Natural killer cell (primary cell): Measurements from ENCODE around the gene DNAH7. TPM values are rescaled to one million over a fixed set of nuclear protein-coding genes. Genes with fewer than 3 reads are reported as not detected.

ENCODE experiments used
- ATAC-seq, 3 donors: fragments of 150-1000 bp in 2 of 3; fragments of 200-7000 bp in 1 of 3; cut with Tn5 transposase; 1 replicate in 1 of 3; 2 replicates in 2 of 3; pipeline ENCODE4 v1.10.0; 2021; ENCODE audit warnings: mild to moderate bottlenecking in 2 of 3, moderate library complexity in 2 of 3
- DNase-seq, 2 donors: peaks; one replicate each; pipeline versions ENCODE4 v3.0.0 to v3.0.0-alpha.2; 2013 to 2021; ENCODE audit warnings: mixed read lengths in 1 of 2
- H3K27ac ChIP-seq: one replicate; pipeline ENCODE4 v1.5.1; 2013; ENCODE audit warnings: mild to moderate bottlenecking, low read length
- H3K27me3 ChIP-seq: one replicate; pipeline ENCODE4 v1.6.1; 2013; ENCODE audit warnings: low read length; ENCODE audit not compliant: control insufficient read depth, insufficient read depth
- H3K36me3 ChIP-seq: one replicate; pipeline ENCODE4 v1.6.1; 2013; ENCODE audit warnings: low read length; ENCODE audit not compliant: control insufficient read depth, insufficient read depth
- H3K4me1 ChIP-seq: one replicate; pipeline ENCODE4 v1.6.1; 2013; ENCODE audit warnings: low read length; ENCODE audit not compliant: control insufficient read depth, insufficient read depth
- H3K4me3 ChIP-seq: one replicate; pipeline ENCODE4 v1.5.1; 2013; ENCODE audit warnings: low read length
- H3K9me3 ChIP-seq: one replicate; pipeline ENCODE4 v1.6.1; 2013; ENCODE audit warnings: low read length; ENCODE audit not compliant: control insufficient read depth, insufficient read depth
- H3K27ac Mint-ChIP-seq, 2 donors: one replicate each; pipeline ENCODE4 v1.8.0; 2022; ENCODE audit warnings: mild to moderate bottlenecking in 2 of 2, mixed read lengths in 2 of 2, moderate library complexity in 1 of 2
- H3K27me3 Mint-ChIP-seq, 2 donors: one replicate each; pipeline ENCODE4 v1.8.0; 2022; ENCODE audit warnings: low read depth in 2 of 2, mixed read lengths in 2 of 2
- H3K36me3 Mint-ChIP-seq: one replicate; pipeline ENCODE4 v1.8.0; 2022; ENCODE audit warnings: mixed read lengths
- H3K4me1 Mint-ChIP-seq, 2 donors: one replicate each; pipeline ENCODE4 v1.8.0; 2022; ENCODE audit warnings: mixed read lengths in 2 of 2
- H3K4me3 Mint-ChIP-seq: one replicate; pipeline ENCODE4 v1.8.0; 2022; ENCODE audit warnings: mild to moderate bottlenecking, moderate library complexity, mixed read lengths
- H3K9me3 Mint-ChIP-seq, 2 donors: one replicate each; pipeline ENCODE4 v1.8.0; 2022; ENCODE audit warnings: mixed read lengths in 2 of 2
- WGBS: methylation state at CpG from one replicate; pipeline ENCODE4 v1.1.7; 2013; ENCODE audit warnings: missing lambda C conversion rate; ENCODE audit not compliant: insufficient coverage; 5-methylcytosine and 5-hydroxymethylcytosine counted together
- intact Hi-C: fragments of 100-400 bp; cut with micrococcal nuclease; formaldehyde crosslinking; loops from one replicate; pipeline ENCODE4 v1.14.2; 2022
- total RNA-seq, 4 donors: library from RNA; stranded (reverse); fragments of 120-200 nt in 1 of 4; gene quantifications; one replicate each; pipeline versions ENCODE4 v1.2.3 to v1.2.4, GENCODE V29; 2013 to 2022
- TF ChIP-seq, protein P1 (sequence below): fragments of 200-600 bp; IDR thresholded peaks from one replicate; pipeline ENCODE4 v1.8.0; 2022; ENCODE audit warnings: antibody characterized with exemption

The DNAH7 gene
- total RNA-seq, 3 donors from 2014 or later (not counting 1 experiment from before 2014, with no cell fraction given), result 0.07 to 0.20 TPM; not detected in 1

DNA sequence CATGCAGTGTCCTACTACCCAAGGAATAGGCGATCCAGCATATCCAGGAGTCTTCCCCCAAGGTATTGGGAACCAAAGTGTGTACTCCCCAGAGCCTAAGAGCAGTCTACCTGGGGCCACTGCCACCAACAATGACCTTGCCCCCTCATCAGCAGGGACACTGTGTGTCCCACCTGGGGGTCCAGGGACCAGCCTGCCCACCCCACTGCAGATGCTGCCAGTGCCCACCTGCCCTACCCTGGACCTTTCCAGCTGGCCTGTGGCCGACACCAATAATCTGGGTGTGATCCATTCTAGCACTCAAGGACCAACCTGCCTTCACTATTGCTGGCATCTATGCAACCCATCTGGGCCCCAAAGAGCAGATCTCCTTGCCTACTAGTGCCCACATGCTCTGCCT lies 32.2 kb downstream of the DNAH7 start:
- H3K27me3 Mint-ChIP-seq, result peaks cover 5% of the 10 kb centered on the region in 2 donors
- no peaks in the 10 kb centered on the region for H3K36me3 ChIP-seq
- H3K9me3 Mint-ChIP-seq, result peaks cover 12 to 23% of the 10 kb centered on the region in 2 donors
- ATAC-seq (no peak), DNase-seq (no peak)
- no peaks in the 10 kb centered on the region for H3K4me1 Mint-ChIP-seq
- TF ChIP-seq, protein P1, sequence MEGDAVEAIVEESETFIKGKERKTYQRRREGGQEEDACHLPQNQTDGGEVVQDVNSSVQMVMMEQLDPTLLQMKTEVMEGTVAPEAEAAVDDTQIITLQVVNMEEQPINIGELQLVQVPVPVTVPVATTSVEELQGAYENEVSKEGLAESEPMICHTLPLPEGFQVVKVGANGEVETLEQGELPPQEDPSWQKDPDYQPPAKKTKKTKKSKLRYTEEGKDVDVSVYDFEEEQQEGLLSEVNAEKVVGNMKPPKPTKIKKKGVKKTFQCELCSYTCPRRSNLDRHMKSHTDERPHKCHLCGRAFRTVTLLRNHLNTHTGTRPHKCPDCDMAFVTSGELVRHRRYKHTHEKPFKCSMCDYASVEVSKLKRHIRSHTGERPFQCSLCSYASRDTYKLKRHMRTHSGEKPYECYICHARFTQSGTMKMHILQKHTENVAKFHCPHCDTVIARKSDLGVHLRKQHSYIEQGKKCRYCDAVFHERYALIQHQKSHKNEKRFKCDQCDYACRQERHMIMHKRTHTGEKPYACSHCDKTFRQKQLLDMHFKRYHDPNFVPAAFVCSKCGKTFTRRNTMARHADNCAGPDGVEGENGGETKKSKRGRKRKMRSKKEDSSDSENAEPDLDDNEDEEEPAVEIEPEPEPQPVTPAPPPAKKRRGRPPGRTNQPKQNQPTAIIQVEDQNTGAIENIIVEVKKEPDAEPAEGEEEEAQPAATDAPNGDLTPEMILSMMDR, result no peak
- no peak overlapping the region for H3K27ac ChIP-seq
- no peak overlapping the region for H3K4me3 ChIP-seq
- 81% methylated on average over 2 of the region's 2 CpGs for WGBS
- no peak overlapping the region for H3K4me3 Mint-ChIP-seq
- peaks cover 8% of the 10 kb centered on the region for H3K9me3 ChIP-seq
- no peak overlapping the region for H3K27ac Mint-ChIP-seq
- intact Hi-C loops, result no loop called here
- H3K36me3 Mint-ChIP-seq, result peaks cover 26% of the 10 kb centered on the region
- H3K27me3 ChIP-seq, result no peaks in the 10 kb centered on the region
- no peaks in the 10 kb centered on the region for H3K4me1 ChIP-seq

DNA sequence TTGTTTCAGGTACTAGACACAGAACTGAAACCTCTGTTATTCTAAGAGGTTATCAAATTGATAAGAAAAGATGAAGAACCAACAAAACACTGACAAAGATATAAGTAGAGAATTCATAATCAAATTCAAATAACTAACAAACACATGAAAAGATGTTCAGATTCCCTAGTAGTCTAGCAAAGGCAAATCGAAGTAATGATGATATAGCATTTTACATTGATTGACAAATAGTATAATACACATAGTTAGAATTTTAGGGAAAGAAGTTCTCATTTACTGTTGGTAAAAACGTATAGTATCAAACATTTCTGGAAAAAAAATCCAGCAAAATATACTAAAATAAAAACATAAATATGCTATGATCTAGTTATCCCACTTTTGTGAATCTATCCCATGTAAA lies 50.6 kb downstream of the DNAH7 start:
- Histone ChIP-seq H3K36me3 (no peaks in the 10 kb centered on the region), H3K27me3 (peaks cover 3% of the 10 kb centered on the region), H3K27ac (no peak overlapping the region), H3K9me3 (no peaks in the 10 kb centered on the region), H3K4me3 (no peak overlapping the region), H3K4me1 (no peaks in the 10 kb centered on the region)
- H3K36me3 Mint-ChIP-seq, result no peaks in the 10 kb centered on the region
- ATAC-seq, result no peak
- peaks cover 0 to 4% of the 10 kb centered on the region in 2 donors for H3K9me3 Mint-ChIP-seq
- H3K27ac Mint-ChIP-seq, result no peak overlapping the region
- TF ChIP-seq, protein P1, result no peak
- H3K4me1 Mint-ChIP-seq, result no peaks in the 10 kb centered on the region
- H3K4me3 Mint-ChIP-seq, result no peak overlapping the region
- DNase-seq, result no peak
- no CpG with 5 or more reads among the region's 2 CpGs for WGBS
- peaks cover 0 to 3% of the 10 kb centered on the region in 2 donors for H3K27me3 Mint-ChIP-seq
- intact Hi-C loops, result no loop called here

DNA sequence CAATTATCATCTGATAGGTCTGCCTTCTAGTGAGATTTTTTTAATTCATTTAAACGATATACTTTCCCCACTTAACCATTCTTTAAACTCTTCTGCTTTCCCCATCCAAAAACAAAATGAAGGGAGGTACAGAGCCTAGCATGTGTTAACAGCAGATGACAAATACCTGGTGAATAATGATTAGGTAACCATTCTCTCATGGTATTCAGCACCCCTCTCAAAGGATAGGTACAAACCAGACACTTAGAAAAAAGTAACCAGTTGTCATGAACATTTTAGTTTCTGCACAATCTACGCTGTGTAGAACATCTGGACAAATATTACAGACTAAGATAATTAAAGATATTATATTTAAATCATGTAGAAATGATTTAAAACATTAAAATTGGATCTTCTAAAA lies 56.3 kb downstream of the DNAH7 start:
- Mint-ChIP-seq H3K27me3 (peaks cover 0 to 3% of the 10 kb centered on the region in 2 donors), H3K4me3 (no peak overlapping the region), H3K27ac (no peak overlapping the region), H3K9me3 (peaks cover 0 to 3% of the 10 kb centered on the region in 2 donors), H3K4me1 (no peaks in the 10 kb centered on the region), H3K36me3 (no peaks in the 10 kb centered on the region)
- no peaks in the 10 kb centered on the region for H3K36me3 ChIP-seq
- no peak overlapping the region for H3K27ac ChIP-seq
- intact Hi-C loops, result no loop called here
- TF ChIP-seq, protein P1, result no peak
- no peak overlapping the region for H3K4me3 ChIP-seq
- ATAC-seq (no peak), DNase-seq (no peak)
- no peaks in the 10 kb centered on the region for H3K4me1 ChIP-seq
- no peaks in the 10 kb centered on the region for H3K9me3 ChIP-seq
- H3K27me3 ChIP-seq, result peaks cover 3% of the 10 kb centered on the region
- no CpG with 5 or more reads among the region's 2 CpGs for WGBS

DNA sequence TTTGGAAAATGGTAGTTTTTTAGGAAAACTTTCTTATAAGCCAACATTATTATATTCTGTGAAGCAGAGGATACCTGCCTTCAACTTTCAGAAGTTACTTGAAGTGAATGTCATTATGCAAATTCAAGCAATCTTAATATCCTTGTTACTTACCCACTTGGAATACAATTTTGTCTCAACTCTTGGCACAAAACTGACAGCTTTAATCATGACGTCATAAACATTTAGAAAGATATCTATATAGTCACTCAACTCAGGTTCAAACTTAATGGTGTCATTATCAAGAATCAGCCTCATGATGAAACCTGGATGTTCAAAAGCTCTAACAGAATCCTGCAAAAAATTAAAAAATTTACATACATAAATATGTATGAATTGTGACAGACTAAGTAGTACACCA lies 68.1 kb downstream of the DNAH7 start:
- intact Hi-C loops, result no loop called here
- Mint-ChIP-seq H3K36me3 (peaks cover 7% of the 10 kb centered on the region), H3K4me3 (no peak overlapping the region), H3K27ac (no peak overlapping the region), H3K4me1 (no peaks in the 10 kb centered on the region), H3K27me3 (peaks cover 0 to 11% of the 10 kb centered on the region in 2 donors), H3K9me3 (peaks cover 0 to 3% of the 10 kb centered on the region in 2 donors)
- WGBS, result 78% methylated on average over 1 of the region's 1 CpG
- no peaks in the 10 kb centered on the region for H3K9me3 ChIP-seq
- H3K36me3 ChIP-seq, result no peaks in the 10 kb centered on the region
- H3K4me3 ChIP-seq, result no peak overlapping the region
- no peaks in the 10 kb centered on the region for H3K4me1 ChIP-seq
- no peaks in the 10 kb centered on the region for H3K27me3 ChIP-seq
- H3K27ac ChIP-seq, result no peak overlapping the region
- DNase-seq (no peak), ATAC-seq (no peak)
- TF ChIP-seq, protein P1, result no peak
